ENCODE measurements around the gene CAMK2B.
A peak's percentile ranks its signal among the peaks of the same experiment; 100 is the strongest.

The CAMK2B gene

DNA sequence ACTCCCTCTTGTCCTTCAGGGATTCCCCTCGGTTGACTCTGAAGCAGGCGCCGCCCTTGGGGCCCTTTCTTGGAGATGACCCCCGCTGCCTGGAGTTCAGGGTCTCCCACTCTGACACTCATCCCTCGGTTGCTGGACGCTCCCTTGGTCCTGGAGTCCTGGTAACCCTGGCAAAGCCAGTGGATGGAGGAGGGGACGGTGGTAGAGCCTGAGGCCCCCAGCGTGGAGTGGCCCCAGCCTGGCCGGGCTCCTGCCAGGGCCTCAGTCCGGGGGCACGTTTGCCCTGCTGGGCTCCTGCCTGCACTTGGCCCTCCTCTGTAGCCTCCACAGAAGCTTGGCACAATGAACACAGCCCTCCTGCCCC lies 9.3 kb upstream of the CAMK2B start:
- H3K9me3 ChIP-seq (replicated peaks in 1 of 11), result peaks cover 6 to 21% (median 15%) of the 10 kb centered on the region in 11 experiments; a peak in 16 of 22 replicates
- H3K4me3 ChIP-seq, result no peak overlapping the region

DNA sequence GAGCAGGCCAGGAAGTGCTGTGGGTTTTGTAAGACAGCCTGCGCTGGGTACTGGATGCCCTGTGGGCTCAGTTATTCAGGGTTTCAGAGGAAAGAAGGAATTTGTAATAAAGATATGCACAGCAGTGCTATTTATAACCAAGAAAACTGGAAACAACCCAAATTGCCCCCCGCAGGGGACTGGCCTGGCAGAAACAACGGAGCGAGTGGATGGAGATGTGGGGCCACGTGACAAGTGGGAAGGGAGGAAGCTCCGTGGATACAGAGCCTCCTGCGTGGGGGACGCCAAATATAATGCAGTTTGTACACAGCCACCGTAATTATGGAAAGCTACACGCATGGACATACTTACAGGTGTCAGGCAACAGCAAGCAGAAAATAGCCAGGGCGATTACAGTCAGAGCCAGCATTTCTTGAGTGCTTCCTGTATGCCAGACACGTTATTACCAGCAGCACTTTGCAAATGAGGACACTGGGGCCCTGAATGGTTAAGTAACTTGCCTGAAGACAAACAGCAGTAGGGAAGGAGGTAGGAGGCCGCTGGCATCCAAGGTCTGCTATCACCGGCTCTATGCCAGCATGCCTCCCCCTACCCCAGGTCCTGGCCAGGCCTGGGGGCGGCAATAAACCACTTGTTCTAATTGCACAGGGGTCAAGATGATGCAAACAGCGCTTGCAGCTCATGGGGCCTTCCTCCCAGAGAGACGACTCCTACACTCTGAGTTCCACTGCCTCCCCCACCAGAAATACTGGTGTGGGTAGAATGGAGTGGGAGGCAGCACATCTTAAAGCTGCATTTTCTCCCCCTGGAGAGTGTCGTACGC lies 8.7 kb upstream of the CAMK2B start:
- no peak overlapping the region for H3K4me3 ChIP-seq
- no peaks in the 10 kb centered on the region for H3K36me3 ChIP-seq
- no peak for TF ChIP-seq Cebpa-rat (IDR thresholded peaks at IDR 0.05)
- H3K27ac ChIP-seq, result no peak overlapping the region
- no peaks in the 10 kb centered on the region for H4K20me1 ChIP-seq
- H3K27me3 ChIP-seq, result no peaks in the 10 kb centered on the region
- no peak overlapping the region for H3K4me2 ChIP-seq
- peaks cover 6 to 21% (median 15%) of the 10 kb centered on the region in 11 experiments; a peak in 16 of 22 replicates for H3K9me3 ChIP-seq (replicated peaks in 1 of 11)
- no peak overlapping the region for H3K9ac ChIP-seq
- H3K4me1 ChIP-seq, result peaks cover 0 to 14% (median 0%) of the 10 kb centered on the region in 10 experiments; a peak in 5 of 20 replicates

More for the DNA sequence above, 9.3 kb upstream of the CAMK2B start:
- Histone ChIP-seq H3K27ac (no peak overlapping the region), H4K20me1 (no peaks in the 10 kb centered on the region), H3K4me2 (no peak overlapping the region), H3K4me1 (peaks cover 0 to 20% (median 0%) of the 10 kb centered on the region in 10 experiments; a peak in 5 of 20 replicates), H3K9ac (no peak overlapping the region), H3K27me3 (no peaks in the 10 kb centered on the region), H3K36me3 (no peaks in the 10 kb centered on the region)
- no peak for TF ChIP-seq Cebpa-rat (IDR thresholded peaks at IDR 0.05)

DNA sequence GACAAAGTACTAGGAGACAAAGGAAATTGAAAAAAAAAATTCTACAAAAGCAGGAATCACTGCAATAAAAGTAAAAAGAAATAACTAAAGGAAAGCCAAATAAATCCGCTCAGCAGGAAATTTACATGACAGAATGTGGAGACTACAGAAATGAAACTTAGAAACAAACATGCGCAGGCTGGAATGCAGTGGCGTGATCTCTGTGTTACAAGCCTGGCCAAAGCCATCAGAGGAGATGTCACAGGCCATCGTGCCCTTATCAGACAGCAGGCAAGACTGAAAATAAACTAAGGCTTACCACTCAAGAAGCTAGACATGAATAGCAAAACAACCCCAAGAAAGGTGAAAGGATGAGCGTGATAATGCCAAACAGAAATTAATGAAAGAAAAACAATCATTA lies 6.3 kb upstream of the CAMK2B start:
- no peak for TF ChIP-seq Cebpa-rat (IDR thresholded peaks at IDR 0.05)
- H3K4me1 ChIP-seq, result peaks cover 0 to 4% (median 3%) of the 10 kb centered on the region in 10 experiments; a peak in 10 of 20 replicates

DNA sequence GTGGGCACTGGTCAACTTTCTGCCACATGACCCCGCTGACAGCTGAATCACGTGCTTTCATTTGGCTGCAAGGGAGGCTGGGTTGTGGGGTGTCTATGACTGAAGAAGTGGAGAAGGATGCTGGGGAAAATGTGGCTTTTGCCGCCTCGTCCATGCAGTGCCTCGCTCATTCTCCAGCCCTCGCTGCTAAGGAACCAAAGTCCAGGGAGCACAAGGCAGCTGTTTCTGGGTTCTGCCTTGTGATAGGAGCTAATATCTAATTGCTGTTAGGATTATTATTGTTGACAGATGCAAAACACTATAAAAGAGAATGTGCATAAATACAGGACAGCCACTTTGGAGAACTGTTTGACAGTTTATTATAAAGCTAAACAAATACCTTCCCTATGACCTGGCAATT lies 4.9 kb upstream of the CAMK2B start:
- Histone ChIP-seq H4K20me1 (peaks cover 0 to 8% (median 0%) of the 10 kb centered on the region in 11 experiments; a peak in 2 of 22 replicates), H3K9me3 (replicated peaks in 1 of 11) (no peaks in the 10 kb centered on the region)

More for the DNA sequence above, 6.3 kb upstream of the CAMK2B start:
- Histone ChIP-seq H3K4me3 (no peak overlapping the region), H4K20me1 (peaks cover 0 to 3% (median 0%) of the 10 kb centered on the region in 11 experiments; a peak in 1 of 22 replicates), H3K4me2 (no peak overlapping the region), H3K27me3 (peaks cover 7 to 14% (median 11%) of the 10 kb centered on the region in 11 experiments), H3K9ac (no peak overlapping the region), H3K27ac (no peak overlapping the region), H3K36me3 (no peaks in the 10 kb centered on the region), H3K9me3 (replicated peaks in 1 of 11) (peaks cover 0 to 7% (median 6%) of the 10 kb centered on the region in 11 experiments; a peak in 11 of 22 replicates)

DNA sequence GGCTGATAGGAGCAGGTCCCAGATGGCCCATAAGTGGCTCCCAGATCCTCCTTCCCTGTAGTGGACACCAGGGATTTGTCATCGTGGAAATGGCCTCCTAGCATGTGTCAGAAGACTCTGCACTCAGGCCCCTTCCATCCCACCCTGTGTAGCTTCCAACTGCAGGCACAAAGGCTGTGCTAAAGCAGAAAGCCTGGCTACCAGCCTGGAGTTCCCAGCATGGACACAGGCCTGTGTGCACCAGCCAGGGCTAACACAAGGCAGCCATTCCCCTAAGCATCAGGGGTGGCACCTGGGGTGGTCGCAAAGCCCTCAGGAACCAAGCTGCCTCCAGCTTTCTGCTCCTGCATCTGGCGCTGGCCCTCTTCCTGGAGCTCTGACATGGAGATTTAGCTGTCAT lies 4.5 kb upstream of the CAMK2B start:
- H4K20me1 ChIP-seq, result peaks cover 0 to 11% (median 0%) of the 10 kb centered on the region in 11 experiments; a peak in 4 of 22 replicates
- no peak overlapping the region for H3K27ac ChIP-seq
- TF ChIP-seq Cebpa-rat (IDR thresholded peaks at IDR 0.05), result no peak
- no peaks in the 10 kb centered on the region for H3K36me3 ChIP-seq
- no peak overlapping the region for H3K4me2 ChIP-seq
- H3K9ac ChIP-seq, result no peak overlapping the region
- peaks cover 25 to 32% (median 29%) of the 10 kb centered on the region in 11 experiments for H3K27me3 ChIP-seq
- peaks cover 0 to 10% (median 8%) of the 10 kb centered on the region in 10 experiments; a peak in 11 of 20 replicates for H3K4me1 ChIP-seq
- no peaks in the 10 kb centered on the region for H3K9me3 ChIP-seq (replicated peaks in 1 of 11)
- H3K4me3 ChIP-seq, result no peak overlapping the region

More for the DNA sequence above, 4.9 kb upstream of the CAMK2B start:
- Histone ChIP-seq H3K36me3 (no peaks in the 10 kb centered on the region), H3K27ac (no peak overlapping the region), H3K4me3 (no peak overlapping the region), H3K4me1 (peaks cover 0 to 10% (median 8%) of the 10 kb centered on the region in 10 experiments; a peak in 11 of 20 replicates), H3K4me2 (no peak overlapping the region), H3K27me3 (peaks cover 21 to 28% (median 25%) of the 10 kb centered on the region in 11 experiments), H3K9ac (no peak overlapping the region)
- TF ChIP-seq Cebpa-rat (IDR thresholded peaks at IDR 0.05), result no peak

DNA sequence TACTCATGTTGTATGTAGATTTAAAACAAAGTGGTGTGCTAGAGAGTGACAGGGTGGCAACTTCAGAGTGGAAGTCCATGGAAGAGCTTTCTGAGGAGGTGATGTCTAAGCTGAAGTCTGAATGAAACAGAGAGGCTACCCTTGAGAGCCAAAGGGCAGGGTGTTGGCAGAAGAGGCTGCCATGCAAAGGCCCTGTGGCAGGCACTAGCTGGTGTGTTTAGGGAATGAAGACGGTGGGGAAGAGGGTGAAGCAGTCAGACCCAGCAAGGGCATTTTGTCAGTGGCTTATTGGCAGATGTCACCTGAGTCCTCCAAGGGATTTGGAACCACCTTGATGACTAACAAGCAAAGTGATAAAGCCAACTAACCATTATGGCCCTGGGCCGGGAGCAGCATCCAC lies 3.7 kb upstream of the CAMK2B start:
- H4K20me1 ChIP-seq, result peaks cover 0 to 19% (median 0%) of the 10 kb centered on the region in 11 experiments; a peak in 6 of 22 replicates
- H3K9me3 ChIP-seq (replicated peaks in 1 of 11), result no peaks in the 10 kb centered on the region
- H3K27ac ChIP-seq, result no peak overlapping the region
- no peaks in the 10 kb centered on the region for H3K36me3 ChIP-seq
- H3K4me1 ChIP-seq, result peaks cover 0 to 10% (median 8%) of the 10 kb centered on the region in 10 experiments; a peak in 11 of 20 replicates
- H3K27me3 ChIP-seq, result peaks cover 33 to 41% (median 37%) of the 10 kb centered on the region in 11 experiments
- H3K4me3 ChIP-seq, result no peak overlapping the region
- H3K9ac ChIP-seq, result no peak overlapping the region
- TF ChIP-seq Cebpa-rat (IDR thresholded peaks at IDR 0.05), result no peak
- no peak overlapping the region for H3K4me2 ChIP-seq

DNA sequence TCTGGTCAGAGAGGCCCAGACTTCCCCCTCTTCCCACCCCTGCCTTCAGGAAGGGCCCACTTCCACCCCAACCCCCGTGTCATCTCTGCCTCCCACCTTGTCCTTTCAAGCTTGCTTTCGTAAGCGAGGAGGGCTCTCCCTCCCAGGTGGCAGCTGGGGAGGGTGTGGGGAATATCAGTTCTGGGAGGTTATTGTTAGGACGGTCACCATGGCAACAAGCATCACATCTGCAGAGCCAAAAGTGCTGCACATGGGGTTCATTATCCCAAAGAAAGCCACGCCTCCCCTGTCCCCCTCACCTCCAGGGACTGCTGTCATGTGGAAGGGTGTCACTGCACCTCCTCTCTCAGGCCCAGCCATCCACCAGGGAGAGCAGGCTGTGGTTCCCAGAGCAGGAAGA lies 2.6 kb upstream of the CAMK2B start:
- H3K27ac ChIP-seq, result no peak overlapping the region
- H3K9me3 ChIP-seq (replicated peaks in 1 of 11), result no peaks in the 10 kb centered on the region
- no peak overlapping the region for H3K9ac ChIP-seq
- H3K4me2 ChIP-seq, result no peak overlapping the region
- H3K4me1 ChIP-seq, result peaks cover 0 to 10% (median 8%) of the 10 kb centered on the region in 10 experiments; a peak in 11 of 20 replicates
- TF ChIP-seq Cebpa-rat (IDR thresholded peaks at IDR 0.05), result no peak
- H3K4me3 ChIP-seq, result no peak overlapping the region
- no peaks in the 10 kb centered on the region for H3K36me3 ChIP-seq
- H4K20me1 ChIP-seq, result peaks cover 0 to 27% (median 0%) of the 10 kb centered on the region in 11 experiments; a peak in 7 of 22 replicates
- H3K27me3 ChIP-seq, result peaks cover 44 to 52% (median 48%) of the 10 kb centered on the region in 11 experiments

DNA sequence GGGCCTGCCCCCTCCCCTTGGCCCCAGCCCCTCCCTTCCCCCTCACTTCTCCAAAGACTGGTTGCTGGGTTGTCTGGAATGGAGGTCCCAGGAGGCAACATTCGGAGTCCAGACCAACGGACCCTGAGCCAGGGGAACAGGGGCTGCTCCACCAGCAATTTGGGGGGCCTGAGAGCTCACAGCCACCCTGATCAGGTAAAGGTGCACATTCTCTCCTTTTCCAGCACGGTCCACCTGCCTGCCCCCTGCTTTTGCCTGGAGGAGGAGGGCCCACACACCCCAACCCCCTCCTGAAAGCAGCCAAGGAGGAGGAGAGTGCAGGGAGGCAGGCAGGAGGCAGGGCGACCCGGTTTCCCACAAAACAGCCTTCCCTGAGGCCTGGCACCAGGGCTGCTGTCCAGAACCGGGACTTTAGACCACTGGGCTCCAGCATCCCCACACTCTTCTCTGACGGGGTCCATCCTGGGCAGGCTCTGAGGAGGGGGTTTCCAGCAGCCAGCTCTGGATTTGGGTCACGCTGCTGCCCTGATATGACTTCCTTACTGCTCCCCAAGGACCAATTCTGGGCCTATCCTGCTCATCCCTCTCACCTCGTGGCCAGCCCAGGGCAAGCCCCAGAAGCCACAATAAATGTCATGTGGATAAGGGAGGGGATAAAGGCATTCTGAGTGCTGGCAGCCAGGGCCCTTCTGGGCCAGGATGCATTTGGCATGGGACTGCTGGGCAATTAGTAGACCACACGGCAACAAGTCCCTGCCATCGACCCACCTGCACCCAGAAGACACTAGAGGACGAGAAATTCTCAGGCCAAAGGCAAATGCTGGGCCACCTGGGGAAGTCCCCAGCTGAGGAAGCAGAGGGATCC lies 1.1 kb upstream of the CAMK2B start:
- Histone ChIP-seq H3K27me3 (peaks cover 51 to 66% (median 63%) of the 10 kb centered on the region in 11 experiments), H3K9ac (no peak overlapping the region), H4K20me1 (peaks cover 0 to 27% (median 0%) of the 10 kb centered on the region in 11 experiments; a peak in 7 of 22 replicates), H3K36me3 (no peaks in the 10 kb centered on the region), H3K4me2 (peak overlapping the region in 6 of 11 experiments; percentile 18 to 48 (median 42); a peak in 11 of 22 replicates), H3K4me3 (no peak overlapping the region), H3K27ac (no peak overlapping the region), H3K9me3 (replicated peaks in 1 of 11) (no peaks in the 10 kb centered on the region), H3K4me1 (peaks cover 0 to 10% (median 8%) of the 10 kb centered on the region in 10 experiments; a peak in 11 of 20 replicates)
- no peak for TF ChIP-seq Cebpa-rat (IDR thresholded peaks at IDR 0.05)
